H54 (cell line): Measurements from ENCODE around the gene RRBP1.

Source experiments
- DNase-seq: peaks from one replicate; pipeline ENCODE4 v3.0.0; 2011; ENCODE audit warnings: low spot score, mixed read lengths; ENCODE audit not compliant: insufficient read length
- FAIRE-seq: peaks from 3 replicates; lab custom pipeline; 2011; peaks lifted over from hg19 to GRCh38; lab: Jason Lieb, UNC
- POLR2A ChIP-seq: IDR thresholded peaks from 2 replicates; pipeline ENCODE4 v1.6.1; 2011; ENCODE audit warnings: low read depth, mild to moderate bottlenecking, low read length

RRBP1 gene

GRCh38 chr20:17593902-17594301 is 88.1 kb downstream of the RRBP1 start:
- no peak for TF ChIP-seq POLR2A
- DNase-seq (no peak), FAIRE-seq (no peak)

GRCh38 chr20:17590245-17590644 is 91.8 kb downstream of the RRBP1 start:
- DNase-seq, result no peak
- TF ChIP-seq POLR2A, result no peak
- no peak for FAIRE-seq

DNA sequence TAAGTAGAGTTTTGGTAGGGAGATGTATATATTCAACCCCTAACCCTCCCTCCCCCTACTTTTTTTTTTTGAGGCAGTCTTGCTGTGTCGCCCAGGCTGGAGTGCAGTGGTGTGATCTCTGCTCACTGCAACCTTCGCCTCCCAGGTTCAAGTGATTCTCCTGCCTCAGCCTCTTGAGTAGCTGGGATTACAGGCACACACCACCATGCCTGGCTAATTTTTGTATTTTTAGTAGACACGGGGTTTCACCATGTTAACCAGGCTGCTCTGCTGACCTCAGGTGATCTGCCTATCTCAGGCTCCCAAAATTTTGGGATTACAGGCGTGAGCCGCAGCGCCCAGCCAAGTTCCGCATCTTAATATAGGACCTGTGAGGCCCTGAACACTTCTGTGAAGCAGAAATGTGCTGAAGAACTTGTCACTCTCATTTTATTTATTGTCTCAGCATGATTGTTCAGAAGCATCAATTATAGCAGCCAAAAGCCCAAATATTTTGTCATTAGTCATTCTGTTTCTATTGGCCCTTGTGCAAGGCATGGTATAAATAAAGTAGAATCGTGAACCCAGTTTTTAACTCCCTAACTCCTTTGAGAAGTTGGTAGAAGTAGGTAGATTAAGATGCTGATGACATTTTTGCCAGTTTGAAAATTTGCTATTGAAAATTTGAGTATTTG is 92.7 kb downstream of the RRBP1 start:
- DNase-seq (no peak), FAIRE-seq (no peak)
- TF ChIP-seq POLR2A, result no peak

DNA sequence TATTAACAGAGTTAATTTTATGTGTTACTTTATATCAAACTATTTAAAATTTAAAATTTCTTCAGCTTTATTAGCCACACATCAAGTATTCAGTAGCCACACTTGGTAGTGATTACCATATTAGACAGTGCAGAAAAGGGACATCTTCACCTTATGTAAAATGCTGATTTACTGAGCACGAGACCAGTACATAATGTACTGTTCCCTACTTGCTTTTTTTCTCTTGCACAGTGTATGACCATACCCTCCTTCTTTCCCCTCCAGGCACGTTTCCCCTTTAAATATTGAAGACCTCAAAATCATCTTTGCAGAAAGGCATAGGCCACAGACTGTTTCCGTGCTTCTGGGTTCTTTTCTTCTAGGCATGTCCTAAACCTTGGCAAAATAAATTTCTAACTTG is 94.2 kb downstream of the RRBP1 start:
- TF ChIP-seq POLR2A, result no peak
- FAIRE-seq (no peak), DNase-seq (no peak)

DNA sequence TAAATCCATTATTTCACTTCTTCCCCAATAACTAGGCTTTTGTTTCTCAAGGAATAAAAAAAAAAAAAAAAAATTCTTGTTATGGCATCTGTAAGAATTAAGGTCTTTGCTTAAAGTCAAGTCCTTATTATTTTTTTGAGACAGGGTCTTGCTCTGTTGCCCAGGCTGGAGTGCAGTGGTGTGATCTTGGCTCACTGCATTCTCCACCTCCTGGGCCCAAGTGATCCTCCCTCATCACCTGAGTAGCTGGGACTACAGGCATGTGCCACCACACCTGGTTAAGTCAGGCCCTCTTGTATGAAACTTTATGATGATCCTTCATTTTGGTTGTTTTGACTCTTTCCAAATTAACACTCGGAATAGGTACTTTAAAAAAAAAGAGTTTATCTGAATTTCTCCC is 94.9 kb downstream of the RRBP1 start:
- no peak for DNase-seq
- no peak for TF ChIP-seq POLR2A
- FAIRE-seq, result no peak

- TF ChIP-seq POLR2A, result no peak
- no peak for DNase-seq
- FAIRE-seq, result no peak
Observed at GRCh38 chr20:17586250-17586649, 95.8 kb downstream of the RRBP1 start.

- no peak for DNase-seq
- FAIRE-seq, result no peak
- TF ChIP-seq POLR2A, result no peak
Observed at GRCh38 chr20:17584689-17585088, 97.4 kb downstream of the RRBP1 start.

GRCh38 chr20:17583126-17583525 is 98.9 kb downstream of the RRBP1 start:
- FAIRE-seq (no peak), DNase-seq (no peak)
- no peak for TF ChIP-seq POLR2A

DNA sequence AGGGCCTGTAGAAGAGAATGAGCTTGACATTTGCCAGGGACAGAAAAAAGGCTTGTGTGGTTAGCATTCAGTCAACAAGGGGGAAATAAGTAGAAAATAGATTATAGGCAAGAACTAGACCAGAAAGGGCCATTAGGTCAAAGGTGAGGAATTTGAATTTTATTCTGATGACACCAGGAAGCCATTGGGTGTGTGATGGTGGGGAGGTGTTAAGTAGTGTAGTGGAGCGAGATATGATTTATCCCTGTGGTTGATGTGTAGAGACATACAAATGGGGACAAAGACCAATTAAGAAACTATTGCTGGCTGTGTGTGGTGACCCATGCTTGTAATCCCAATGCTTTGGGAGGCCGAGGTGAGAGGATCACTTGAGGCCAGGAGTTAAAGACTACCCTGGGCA is 101.1 kb downstream of the RRBP1 start:
- FAIRE-seq (no peak), DNase-seq (no peak)
- no peak for TF ChIP-seq POLR2A

- TF ChIP-seq POLR2A, result no peak
- FAIRE-seq, result no peak
Observed at GRCh38 chr20:17579369-17580039, 102.5 kb downstream of the RRBP1 start.

GRCh38 chr20:17576215-17576614 is 105.8 kb downstream of the RRBP1 start:
- DNase-seq (no peak), FAIRE-seq (no peak)
- no peak for TF ChIP-seq POLR2A

More at GRCh38 chr20:17579369-17580039, 102.5 kb downstream of the RRBP1 start:
- DNase-seq, result no peak

DNA sequence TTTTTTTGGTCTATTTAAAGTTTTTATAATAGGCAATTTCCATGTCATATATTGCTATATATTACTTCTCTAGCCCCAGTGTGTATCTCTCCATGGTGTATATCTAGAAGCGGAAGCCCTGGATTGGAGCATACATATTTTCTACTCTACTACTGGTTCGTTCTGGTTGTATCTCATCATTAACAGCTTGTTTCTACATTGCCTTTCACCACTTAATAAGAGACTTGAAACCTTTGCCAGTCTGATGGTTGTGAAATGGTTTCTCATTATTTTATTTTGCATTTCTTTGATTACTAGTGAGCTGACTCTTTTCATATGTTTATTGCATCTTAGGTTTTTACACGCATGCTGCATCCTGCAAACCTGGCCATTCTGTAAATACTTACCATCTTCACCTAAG is 108.6 kb downstream of the RRBP1 start:
- no peak for DNase-seq
- no peak for FAIRE-seq
- TF ChIP-seq POLR2A, result no peak

DNA sequence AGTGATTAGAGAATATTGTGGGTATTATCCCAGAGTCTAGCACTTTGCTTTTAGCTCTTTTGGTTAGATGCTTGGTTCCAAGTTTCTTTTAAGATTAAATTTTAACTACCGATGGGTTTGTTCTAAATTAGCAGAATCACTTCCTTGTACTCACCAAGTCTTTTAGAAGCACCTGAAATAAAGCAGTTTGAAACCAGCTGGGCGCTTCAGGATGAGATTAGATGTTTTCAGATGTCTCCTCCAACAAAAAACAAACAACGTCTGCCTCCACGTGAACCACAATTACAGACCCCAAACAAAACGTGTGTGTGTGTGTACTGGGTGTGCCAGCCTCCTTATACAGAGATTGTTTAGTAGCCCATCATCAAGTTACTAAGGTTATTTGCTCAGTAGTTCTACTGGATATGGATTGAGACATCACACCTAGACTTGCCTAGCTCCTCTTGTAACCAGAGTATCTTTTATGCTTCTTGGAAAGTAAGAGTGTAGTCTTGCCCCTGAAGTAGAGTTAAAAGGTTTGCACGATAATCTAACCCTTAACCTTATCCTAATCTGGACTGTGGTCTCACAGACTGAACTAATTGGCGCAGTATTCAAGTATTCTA is 109.9 kb downstream of the RRBP1 start:
- FAIRE-seq (no peak), DNase-seq (no peak)
- TF ChIP-seq POLR2A, result no peak

DNA sequence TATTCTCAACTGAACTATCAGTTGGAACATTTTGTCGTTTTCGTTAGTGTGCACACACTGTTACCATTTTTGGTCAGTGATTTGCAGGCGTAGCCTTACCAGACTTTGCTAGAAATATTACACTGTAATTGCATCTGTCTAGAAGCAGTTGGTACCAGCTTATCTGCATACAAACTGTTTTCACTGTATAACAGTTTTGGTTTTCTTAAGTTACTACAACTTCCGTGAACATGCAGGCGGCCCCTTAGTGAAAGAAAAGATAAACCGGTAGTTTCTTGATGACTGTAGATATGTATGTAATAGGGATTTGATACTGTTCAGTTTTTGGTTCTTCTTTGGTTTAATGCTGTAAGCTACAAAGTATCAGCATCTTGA is 110.9 kb downstream of the RRBP1 start:
- no peak for DNase-seq
- no peak for TF ChIP-seq POLR2A
- no peak for FAIRE-seq
